HG02610 (cell line): ENCODE measurements around the gene CAND2.
"Not testable (repeated sequence)": the region's sequence is repeated elsewhere in the genome, so short reads cannot be mapped to it uniquely, and the experiment has no call there.

Experiments used
- ATAC-seq: cut with Tn5 transposase; IDR thresholded peaks from one replicate; pipeline ENCODE4 v1.9.1; 2021; ENCODE audit warnings: mild to moderate bottlenecking, moderate library complexity; ENCODE audit not compliant: unreplicated experiment

Gene CAND2

DNA sequence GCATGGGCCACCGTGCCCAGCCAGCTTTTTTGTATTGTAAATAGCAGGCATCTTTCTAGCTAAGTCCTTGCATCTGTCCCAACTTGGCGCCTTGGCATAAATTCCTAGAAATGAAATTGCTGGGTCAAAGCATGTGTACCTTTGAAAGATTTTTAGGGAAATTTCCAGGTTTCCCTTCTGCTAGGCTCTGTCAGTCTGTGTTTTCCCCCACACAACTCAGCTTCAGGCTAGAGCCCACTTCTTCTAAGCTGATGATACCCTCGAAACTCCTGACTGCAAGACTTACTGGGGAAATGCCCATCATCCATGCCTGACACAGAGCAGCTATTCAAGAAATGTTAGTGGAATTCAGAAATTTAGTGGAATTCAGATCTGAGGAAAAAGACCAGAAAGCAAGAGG lies 55.7 kb downstream of the CAND2 start:
- ATAC-seq = no peak

GRCh38 chr3:12853847-12854246 lies 57.4 kb downstream of the CAND2 start:
- ATAC-seq = not testable (repeated sequence)

- ATAC-seq = no peak
Observed at GRCh38 chr3:12854565-12854964, 58.1 kb downstream of the CAND2 start.

GRCh38 chr3:12856626-12857025 lies 60.1 kb downstream of the CAND2 start:
- no peak for ATAC-seq

DNA sequence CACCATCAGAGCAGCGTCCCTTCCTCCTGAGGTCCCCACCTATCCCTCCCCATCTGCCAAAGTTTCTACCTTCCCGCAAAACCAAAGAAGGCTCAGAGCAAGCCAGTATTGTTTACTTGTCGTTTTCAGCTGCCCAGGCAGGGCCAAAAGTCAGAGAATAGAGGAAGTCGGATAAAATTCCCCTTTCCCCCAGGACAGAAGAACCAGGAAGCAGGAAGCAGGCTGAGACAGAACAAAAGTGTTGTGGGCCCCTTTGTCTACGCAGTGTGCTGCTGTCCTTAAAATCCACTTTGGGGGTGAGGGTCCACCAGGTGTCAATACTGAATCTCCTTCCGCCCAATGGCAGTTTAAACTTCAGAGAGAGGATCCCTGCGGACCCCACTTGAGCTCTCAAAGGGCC lies 63.4 kb downstream of the CAND2 start:
- no peak for ATAC-seq

GRCh38 chr3:12861611-12862010 lies 65.1 kb downstream of the CAND2 start:
- ATAC-seq = no peak

DNA sequence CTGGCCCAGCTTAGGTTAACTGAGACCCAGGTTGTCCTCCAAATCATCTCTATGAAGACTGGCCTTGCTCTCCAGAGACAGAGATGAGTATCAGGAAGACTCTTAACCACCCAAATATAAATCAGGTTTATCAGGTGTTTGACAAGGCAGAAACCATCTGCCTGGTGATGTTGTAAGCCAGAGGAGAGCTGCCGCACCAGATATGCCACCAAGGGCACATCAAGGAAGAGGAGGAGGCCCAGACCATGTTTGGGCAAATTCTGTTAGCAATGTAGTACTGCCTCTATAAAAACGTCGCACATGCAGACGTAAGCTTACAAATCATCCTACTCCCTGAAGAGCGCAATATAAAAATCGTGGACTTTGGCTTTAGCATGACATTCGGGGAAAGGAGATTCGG lies 65.9 kb downstream of the CAND2 start:
- no peak for ATAC-seq

- ATAC-seq = no peak
Observed at GRCh38 chr3:12865271-12865670, 68.8 kb downstream of the CAND2 start.

DNA sequence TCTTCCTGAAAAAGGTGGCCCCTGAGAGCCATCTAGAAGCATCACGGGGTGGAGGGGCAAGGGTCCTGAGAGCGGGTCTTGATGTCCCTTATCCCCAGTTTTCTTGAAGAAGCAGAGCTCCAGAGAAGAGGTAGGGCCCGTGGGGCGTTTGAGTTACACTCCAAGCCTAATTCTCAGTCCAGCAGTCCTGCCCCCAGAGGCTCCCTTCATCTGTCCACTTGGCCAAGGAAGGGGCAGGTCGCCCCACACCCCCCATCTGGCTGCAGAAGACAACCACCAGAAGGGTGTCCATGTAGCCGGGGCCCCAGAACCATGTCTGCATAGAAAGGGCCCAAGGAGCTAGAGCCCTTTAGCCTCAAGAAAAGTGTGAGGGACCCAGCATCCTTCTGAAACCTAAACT lies 70.4 kb downstream of the CAND2 start:
- no peak for ATAC-seq

- peak; percentile 72 for ATAC-seq
Observed at GRCh38 chr3:12868039-12869034, 71.9 kb downstream of the CAND2 start.

DNA sequence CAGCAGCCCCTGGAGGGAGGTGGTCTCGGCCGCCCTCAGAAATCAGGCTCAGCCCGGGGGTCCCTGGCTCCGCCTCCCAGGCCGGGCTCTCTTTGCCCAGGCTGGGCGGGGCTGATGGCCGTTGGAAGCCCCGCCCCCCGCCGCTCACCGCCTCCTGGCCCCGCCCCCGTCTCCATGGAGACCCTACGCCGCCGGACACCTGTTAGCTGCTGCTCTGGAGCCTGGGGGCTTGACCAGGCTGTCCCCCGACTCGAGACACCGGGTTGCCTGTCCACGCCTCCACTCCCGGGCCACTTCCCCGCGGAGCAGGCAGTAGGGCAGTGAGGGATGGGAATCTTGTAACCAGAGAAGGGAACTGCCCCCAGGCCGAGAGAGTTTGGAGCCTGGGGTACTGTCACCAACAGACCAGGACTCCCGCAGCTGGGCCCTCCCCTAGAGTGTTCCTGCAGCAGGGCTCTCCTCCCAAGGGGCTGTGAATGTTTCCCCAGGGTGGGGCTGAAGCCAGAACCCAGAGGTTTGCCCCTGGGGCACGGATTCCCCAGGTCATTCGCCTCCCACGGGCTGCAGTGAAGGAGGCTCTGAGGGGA lies 72.6 kb downstream of the CAND2 start:
- ATAC-seq = peak; percentile 49

DNA sequence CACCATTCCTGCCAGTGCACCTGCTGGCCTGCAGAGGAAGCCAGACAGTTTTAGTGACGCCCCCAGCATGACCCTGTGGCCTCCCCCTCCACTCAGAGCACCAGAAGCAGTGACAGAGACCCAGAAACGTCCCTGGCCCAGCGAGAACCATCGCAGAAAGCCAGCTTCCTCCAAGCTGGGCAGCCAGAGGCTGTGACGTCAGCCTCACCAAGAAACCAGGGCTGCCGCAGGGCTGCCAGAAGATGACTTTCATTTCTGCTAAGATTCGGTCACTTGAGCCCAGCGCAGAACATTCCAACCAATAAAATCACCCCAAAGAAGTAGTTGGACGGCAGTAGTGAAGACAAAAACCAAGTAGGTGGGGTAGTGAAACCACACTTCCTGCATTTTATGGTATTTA lies 74.5 kb downstream of the CAND2 start:
- ATAC-seq = no peak

GRCh38 chr3:12871404-12871983 lies 75.0 kb downstream of the CAND2 start:
- no peak for ATAC-seq

DNA sequence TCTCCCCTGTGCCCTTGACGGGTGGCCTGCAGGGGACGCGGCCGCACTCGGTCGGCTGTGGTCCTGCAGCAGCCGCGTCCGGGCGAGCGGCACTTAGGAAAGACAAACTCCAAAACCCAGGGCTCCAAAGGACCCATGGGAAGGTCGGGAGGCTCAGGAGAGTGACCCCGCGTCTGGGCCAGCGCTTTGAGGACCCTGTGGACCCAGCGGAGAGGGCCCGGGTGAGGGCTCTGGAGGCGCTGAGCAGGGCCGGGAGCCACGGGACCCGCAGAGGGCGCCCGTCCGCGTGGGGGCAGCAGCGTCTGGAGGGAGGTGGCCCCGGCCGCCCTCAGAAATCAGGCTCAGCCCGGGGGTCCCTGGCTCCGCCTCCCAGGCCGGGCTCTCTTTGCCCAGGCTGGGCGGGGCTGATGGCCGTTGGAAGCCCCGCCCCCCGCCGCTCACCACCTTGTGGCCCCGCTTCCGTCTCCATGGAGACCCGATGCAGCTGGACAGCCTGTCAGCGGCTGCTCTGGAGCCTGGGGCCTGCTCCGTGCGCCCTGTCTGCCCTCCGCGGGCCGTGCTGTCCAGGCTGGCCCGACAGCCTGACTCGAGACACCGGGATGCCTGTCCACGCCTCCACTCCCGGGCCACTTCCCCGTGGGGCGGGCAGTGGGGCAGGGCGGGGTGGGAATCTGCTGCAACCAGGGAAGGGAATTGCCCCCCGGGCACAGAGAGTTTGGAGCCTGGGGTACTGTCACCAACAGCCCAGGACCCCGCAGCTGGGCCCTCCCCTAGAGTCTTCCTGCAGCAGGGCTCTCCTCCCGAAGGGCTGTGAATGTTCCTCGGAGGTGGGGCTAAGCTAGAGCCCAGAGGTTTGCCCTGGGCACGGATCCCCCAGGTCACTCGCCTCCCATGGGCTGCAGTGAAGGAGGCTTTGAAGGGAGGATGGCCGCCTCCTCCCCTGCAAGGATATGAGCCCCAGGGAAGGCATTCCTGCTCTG lies 79.7 kb downstream of the CAND2 start:
- peak; percentile 47 for ATAC-seq

DNA sequence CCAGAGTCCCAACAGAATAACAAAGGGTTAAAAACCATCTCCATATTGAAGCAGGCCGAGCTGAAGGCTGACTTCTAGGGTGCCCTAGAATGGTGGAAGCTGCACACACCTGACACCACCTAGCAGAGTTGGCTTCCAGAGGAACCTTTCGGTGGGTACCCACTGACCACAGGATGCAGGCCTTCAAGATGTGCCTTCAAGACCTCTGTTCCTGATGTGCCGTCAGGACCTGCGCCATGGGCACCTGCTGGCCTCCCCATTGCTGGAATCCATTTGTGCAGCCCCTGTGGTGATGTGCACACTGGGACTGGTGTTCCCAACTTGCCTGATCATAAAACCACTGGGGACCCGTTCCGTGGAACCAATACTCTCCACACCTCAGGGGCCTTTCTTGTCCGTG lies 80.6 kb downstream of the CAND2 start:
- ATAC-seq = no peak

- no peak for ATAC-seq
Observed at GRCh38 chr3:12878141-12878574, 81.7 kb downstream of the CAND2 start.

GRCh38 chr3:12878758-12879157 lies 82.3 kb downstream of the CAND2 start:
- ATAC-seq = not testable (repeated sequence)

GRCh38 chr3:12879191-12879815 lies 82.8 kb downstream of the CAND2 start:
- ATAC-seq = no peak

- ATAC-seq = peak; percentile 60
Observed at GRCh38 chr3:12881858-12882257, 85.4 kb downstream of the CAND2 start.
